Nephron (organoid): ENCODE data around the gene PYHIN1.
"Not testable (repeated sequence)": the region's sequence is repeated elsewhere in the genome, so short reads cannot be mapped to it uniquely, and the experiment has no call there.

ENCODE experiments used
- H3K27ac Mint-ChIP-seq, 3 experiments: 2 replicates each; pipeline ENCODE4 v1.8.0; 2020; ENCODE audit warnings: mixed read lengths in 3 of 3, mild to moderate bottlenecking in 2 of 3, moderate library complexity in 1 of 3
- H3K27me3 Mint-ChIP-seq: 2 replicates; pipeline ENCODE4 v1.8.0; 2021; ENCODE audit warnings: low read depth, mild to moderate bottlenecking, moderate library complexity, mixed read lengths
- H3K36me3 Mint-ChIP-seq: 2 replicates; pipeline ENCODE4 v1.8.0; 2020; ENCODE audit warnings: low read depth, mixed read lengths
- H3K4me1 Mint-ChIP-seq: 2 replicates; pipeline ENCODE4 v1.8.0; 2020; ENCODE audit warnings: mixed read lengths
- H3K4me3 Mint-ChIP-seq, 3 experiments: 2 replicates each; pipeline ENCODE4 v1.8.0; 2020; ENCODE audit warnings: mild to moderate bottlenecking in 3 of 3, mixed read lengths in 3 of 3, moderate library complexity in 2 of 3
- H3K9me3 Mint-ChIP-seq: 2 replicates; pipeline ENCODE4 v1.8.0; 2020; ENCODE audit warnings: mixed read lengths
- CTCF ChIP-seq, 3 experiments: fragments of 200-600 bp; sonication (generic); IDR thresholded peaks; one replicate each; pipeline ENCODE4 v1.5.0; 2021; ENCODE audit warnings: antibody characterized with exemption in 3 of 3; ENCODE audit not compliant: unreplicated experiment in 3 of 3

PYHIN1 gene

GRCh38 chr1:159005161-159005560, 73.8 kb downstream of the PYHIN1 start:
- Mint-ChIP-seq H3K4me3 (no peak overlapping the region), H3K36me3 (no peaks in the 10 kb centered on the region), H3K27ac (peak overlapping the region; percentile 84 to 86 (median 85)), H3K9me3 (no peaks in the 10 kb centered on the region), H3K27me3 (no peaks in the 10 kb centered on the region), H3K4me1 (peaks cover 35% of the 10 kb centered on the region)
- no peak for TF ChIP-seq CTCF (IDR thresholded peaks at IDR 0.05; ENCODE audit: unreplicated experiment in 3 of 3)

DNA sequence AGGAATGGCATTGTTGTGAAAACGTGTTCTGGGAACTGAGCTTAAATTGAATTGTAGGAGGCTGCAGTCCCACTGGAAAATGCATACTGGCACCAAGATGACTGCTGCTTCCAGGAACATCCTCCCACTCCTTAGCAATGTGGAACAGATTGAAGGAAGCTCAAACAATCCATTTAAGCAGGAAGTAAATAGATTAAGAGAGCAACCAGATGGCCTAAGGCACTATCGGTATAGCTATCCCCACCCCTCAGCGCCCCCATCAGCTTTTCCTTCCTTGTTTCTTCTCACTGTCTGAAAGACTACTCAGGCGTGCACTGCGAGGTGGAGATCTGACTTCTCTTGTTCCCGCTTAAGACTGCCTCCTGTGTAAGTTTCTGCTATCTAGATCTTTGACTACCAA, 74.3 kb downstream of the PYHIN1 start:
- Mint-ChIP-seq H3K27me3 (no peaks in the 10 kb centered on the region), H3K36me3 (no peaks in the 10 kb centered on the region), H3K4me3 (peak overlapping the region in 2 of 3 experiments; percentile 44 to 53), H3K27ac (peak overlapping the region; percentile 84 to 86 (median 85)), H3K9me3 (no peaks in the 10 kb centered on the region), H3K4me1 (peaks cover 38% of the 10 kb centered on the region)
- no peak for TF ChIP-seq CTCF (IDR thresholded peaks at IDR 0.05; ENCODE audit: unreplicated experiment in 3 of 3)

GRCh38 chr1:159006210-159006807, 75.0 kb downstream of the PYHIN1 start:
- Mint-ChIP-seq H3K4me1 (peaks cover 35% of the 10 kb centered on the region), H3K27ac (peak overlapping the region; percentile 84 to 86 (median 85)), H3K4me3 (peak overlapping the region in 2 of 3 experiments; percentile 44 to 53)
- H3K9me3 Mint-ChIP-seq, H3K27me3 Mint-ChIP-seq, H3K36me3 Mint-ChIP-seq: not testable (repeated sequence)

- TF ChIP-seq CTCF (IDR thresholded peaks at IDR 0.05; ENCODE audit: unreplicated experiment in 3 of 3): no peak
- Mint-ChIP-seq H3K36me3 (peaks cover 4% of the 10 kb centered on the region), H3K9me3 (no peaks in the 10 kb centered on the region), H3K27me3 (no peaks in the 10 kb centered on the region), H3K4me1 (peaks cover 45% of the 10 kb centered on the region), H3K4me3 (no peak overlapping the region), H3K27ac (peak overlapping the region in 1 of 3 experiments; percentile 86)
These were observed 76.4 kb downstream of the PYHIN1 start for GRCh38 chr1:159007726-159008125.

DNA sequence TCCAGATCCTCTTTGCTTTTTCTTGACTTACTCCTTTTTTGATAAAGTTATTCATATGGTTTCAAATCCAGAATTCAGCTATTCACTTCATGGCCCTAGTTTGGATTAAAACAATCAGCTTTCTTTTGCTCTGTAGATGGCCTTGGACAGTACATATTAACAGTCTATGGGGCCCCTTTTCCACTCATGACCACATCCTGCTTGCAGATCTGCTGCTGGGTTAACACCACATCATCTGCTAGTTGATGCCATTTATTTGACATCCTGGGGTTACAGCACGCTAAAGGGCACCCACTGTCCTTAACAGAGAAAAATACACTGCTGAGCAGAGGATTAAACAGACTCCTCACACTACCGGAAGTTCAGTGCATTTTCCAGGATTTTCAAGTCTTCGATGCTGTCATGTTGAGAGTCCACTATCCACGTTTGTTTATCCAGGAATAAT, 77.4 kb downstream of the PYHIN1 start:
- H3K4me3 Mint-ChIP-seq: no peak overlapping the region

GRCh38 chr1:159009287-159009686, 77.9 kb downstream of the PYHIN1 start:
- no peak for TF ChIP-seq CTCF (IDR thresholded peaks at IDR 0.05; ENCODE audit: unreplicated experiment in 3 of 3)
- Mint-ChIP-seq H3K4me3 (peak overlapping the region in 2 of 3 experiments; percentile 86 to 88), H3K4me1 (peaks cover 47% of the 10 kb centered on the region), H3K27me3 (no peaks in the 10 kb centered on the region), H3K9me3 (no peaks in the 10 kb centered on the region), H3K27ac (peak overlapping the region; percentile 83 to 97 (median 93)), H3K36me3 (peaks cover 13% of the 10 kb centered on the region)

More for the DNA sequence above, 77.4 kb downstream of the PYHIN1 start:
- Mint-ChIP-seq H3K36me3 (peaks cover 11% of the 10 kb centered on the region), H3K9me3 (no peaks in the 10 kb centered on the region), H3K4me1 (peaks cover 47% of the 10 kb centered on the region), H3K27me3 (no peaks in the 10 kb centered on the region), H3K27ac (peak overlapping the region in 2 of 3 experiments; percentile 93 to 97)
- TF ChIP-seq CTCF (IDR thresholded peaks at IDR 0.05; ENCODE audit: unreplicated experiment in 3 of 3): no peak
